GM18508 (cell line): ENCODE data around the gene CLIP4.
"Not testable (repeated sequence)": the region's sequence is repeated elsewhere in the genome, so short reads cannot be mapped to it uniquely, and the experiment has no call there.

Experiments used
- ATAC-seq: cut with Tn5 transposase; IDR thresholded peaks from one replicate; pipeline ENCODE4 v1.9.1; 2021; ENCODE audit warnings: moderate number of reproducible peaks; ENCODE audit not compliant: insufficient read depth, unreplicated experiment

The CLIP4 gene

GRCh38 chr2:29100564-29100963 is 14.7 kb upstream of the CLIP4 start:
- ATAC-seq, result no peak

GRCh38 chr2:29104688-29105087 is 10.5 kb upstream of the CLIP4 start:
- ATAC-seq, result no peak

GRCh38 chr2:29105375-29105774 is 9.8 kb upstream of the CLIP4 start:
- ATAC-seq, result no peak

- no peak for ATAC-seq
These were observed 9.0 kb upstream of the CLIP4 start for GRCh38 chr2:29106256-29106655.

GRCh38 chr2:29106980-29107388 is 8.2 kb upstream of the CLIP4 start:
- ATAC-seq, result no peak

GRCh38 chr2:29107547-29107946 is 7.7 kb upstream of the CLIP4 start:
- ATAC-seq, result not testable (repeated sequence)

GRCh38 chr2:29108225-29108624 is 7.0 kb upstream of the CLIP4 start:
- no peak for ATAC-seq

GRCh38 chr2:29109246-29109645 is 6.0 kb upstream of the CLIP4 start:
- no peak for ATAC-seq

- peak; percentile 38 for ATAC-seq
These were observed 4.2 kb upstream of the CLIP4 start for GRCh38 chr2:29110916-29111535.

GRCh38 chr2:29112379-29112778 is 2.8 kb upstream of the CLIP4 start:
- ATAC-seq, result no peak

GRCh38 chr2:29113027-29113686 is 2.1 kb upstream of the CLIP4 start:
- no peak for ATAC-seq

- ATAC-seq, result no peak
These were observed 1.3 kb upstream of the CLIP4 start for GRCh38 chr2:29113891-29114321.

- ATAC-seq, result no peak
These were observed 649 bp upstream of the CLIP4 start for GRCh38 chr2:29114586-29114945.

- no peak for ATAC-seq
These were observed 874 bp downstream of the CLIP4 start for GRCh38 chr2:29115797-29116781.

GRCh38 chr2:29117636-29118303 is 2.6 kb downstream of the CLIP4 start:
- no peak for ATAC-seq

GRCh38 chr2:29119211-29119610 is 4.0 kb downstream of the CLIP4 start:
- ATAC-seq, result no peak

GRCh38 chr2:29120846-29121245 is 5.6 kb downstream of the CLIP4 start:
- ATAC-seq, result no peak

- ATAC-seq, result no peak
These were observed 8.6 kb downstream of the CLIP4 start for GRCh38 chr2:29123617-29124349.

GRCh38 chr2:29124504-29124903 is 9.3 kb downstream of the CLIP4 start:
- ATAC-seq, result no peak
